Neural progenitor cell (in vitro differentiated cells): ENCODE results near the gene DDX31. TPM values are rescaled to one million over a fixed set of nuclear protein-coding genes. Genes with fewer than 3 reads are reported as not detected.

Experiments used
- DNase-seq: peaks from one replicate; pipeline ENCODE4 v3.0.0-alpha.2; 2016; ENCODE audit warnings: low spot score
- H2AFZ ChIP-seq: fragments of 200-600 bp; sonication (generic); replicated peaks from 2 replicates; pipeline ENCODE4 v1.6.1; 2016; ENCODE audit warnings: antibody characterized with exemption
- H3F3A ChIP-seq: fragments of 200-600 bp; sonication (generic); 2 replicates; pipeline ENCODE4 v1.6.1; 2016; ENCODE audit warnings: antibody characterized with exemption, low read depth
- H3K27ac ChIP-seq: fragments of 200-600 bp; sonication (generic); 2 replicates; pipeline ENCODE4 v1.5.1; 2016; ENCODE audit warnings: mild to moderate bottlenecking
- H3K27me3 ChIP-seq: fragments of 200-600 bp; sonication (generic); 2 replicates; pipeline ENCODE4 v1.6.1; 2016; ENCODE audit warnings: mild to moderate bottlenecking, moderate library complexity
- H3K36me3 ChIP-seq: fragments of 200-600 bp; sonication (generic); 2 replicates; pipeline ENCODE4 v1.5.1; 2016
- H3K4me1 ChIP-seq: fragments of 200-600 bp; sonication (generic); 2 replicates; pipeline ENCODE4 v1.6.1; 2016; ENCODE audit warnings: mixed run types
- H3K4me2 ChIP-seq: fragments of 200-600 bp; sonication (generic); 2 replicates; pipeline ENCODE4 v1.6.1; 2016
- H3K4me3 ChIP-seq: fragments of 200-600 bp; sonication (generic); 2 replicates; pipeline ENCODE4 v1.5.1; 2016
- H3K79me2 ChIP-seq: fragments of 200-600 bp; sonication (generic); 2 replicates; pipeline ENCODE4 v1.6.1; 2016; ENCODE audit warnings: low read depth
- H3K9ac ChIP-seq: fragments of 200-600 bp; sonication (generic); 2 replicates; pipeline ENCODE4 v1.6.1; 2016
- H3K9me3 ChIP-seq: fragments of 200-600 bp; sonication (generic); 2 replicates; pipeline ENCODE4 v1.5.1; 2016; ENCODE audit warnings: low read depth
- H4K20me1 ChIP-seq: fragments of 200-600 bp; sonication (generic); 2 replicates; pipeline ENCODE4 v1.6.1; 2016; ENCODE audit warnings: low read depth
- H3K27ac Mint-ChIP-seq: 3 replicates; pipeline ENCODE4 v1.8.0; 2021; ENCODE audit warnings: mixed read lengths
- H3K27me3 Mint-ChIP-seq: 2 replicates; pipeline ENCODE4 v1.8.0; 2022; ENCODE audit warnings: low read depth, mild to moderate bottlenecking, inconsistent platforms, moderate library complexity, mixed read lengths; ENCODE audit not compliant: insufficient read depth
- H3K36me3 Mint-ChIP-seq: 3 replicates; pipeline ENCODE4 v1.8.0; 2021; ENCODE audit warnings: mixed read lengths
- H3K4me1 Mint-ChIP-seq: 3 replicates; pipeline ENCODE4 v1.8.0; 2021; ENCODE audit warnings: mixed read lengths
- H3K4me3 Mint-ChIP-seq: 3 replicates; pipeline ENCODE4 v1.8.0; 2021; ENCODE audit warnings: mild to moderate bottlenecking, moderate library complexity, mixed read lengths
- H3K9me3 Mint-ChIP-seq: 3 replicates; pipeline ENCODE4 v1.8.0; 2020; ENCODE audit warnings: mixed read lengths
- EZH2 ChIP-seq: fragments of 200-600 bp; sonication (generic); IDR thresholded peaks from 2 replicates; pipeline ENCODE4 v1.6.1; 2017; ENCODE audit warnings: antibody characterized with exemption, mild to moderate bottlenecking, moderate library complexity
- EZH2phosphoT487 ChIP-seq: fragments of 200-600 bp; sonication (generic); IDR thresholded peaks from 2 replicates; pipeline ENCODE4 v1.6.1; 2017; ENCODE audit warnings: antibody characterized with exemption
- total RNA-seq: library from RNA; depleted of rRNA; stranded (reverse); fragments of >200 nt; gene quantifications from 2 replicates; pipeline ENCODE4 v1.2.3, GENCODE V29; 2015; ENCODE audit warnings: low replicate concordance
- TF ChIP-seq, protein P1 (sequence below): fragments of 200-600 bp; sonication (generic); IDR thresholded peaks from 2 replicates; pipeline ENCODE4 v1.5.1; 2017; ENCODE audit warnings: antibody characterized with exemption, mild to moderate bottlenecking

The DDX31 gene
- total RNA-seq, 1 donor from 2014 or later, result 25.7 TPM

GRCh38 chr9:132543251-132543650 lies 126.5 kb downstream of the DDX31 start:
- H2AFZ ChIP-seq, result no peak overlapping the region
- Mint-ChIP-seq H3K4me1 (peaks cover 53% of the 10 kb centered on the region), H3K27ac (peak overlapping the region; percentile 95), H3K27me3 (peaks cover 10% of the 10 kb centered on the region), H3K4me3 (no peak overlapping the region), H3K36me3 (peaks cover 2% of the 10 kb centered on the region), H3K9me3 (no peaks in the 10 kb centered on the region)
- no peaks in the 10 kb centered on the region for H4K20me1 ChIP-seq
- H3K9ac ChIP-seq, result no peak overlapping the region
- no peak overlapping the region for H3K4me3 ChIP-seq
- no peak overlapping the region for H3K4me2 ChIP-seq
- TF ChIP-seq, protein P1, sequence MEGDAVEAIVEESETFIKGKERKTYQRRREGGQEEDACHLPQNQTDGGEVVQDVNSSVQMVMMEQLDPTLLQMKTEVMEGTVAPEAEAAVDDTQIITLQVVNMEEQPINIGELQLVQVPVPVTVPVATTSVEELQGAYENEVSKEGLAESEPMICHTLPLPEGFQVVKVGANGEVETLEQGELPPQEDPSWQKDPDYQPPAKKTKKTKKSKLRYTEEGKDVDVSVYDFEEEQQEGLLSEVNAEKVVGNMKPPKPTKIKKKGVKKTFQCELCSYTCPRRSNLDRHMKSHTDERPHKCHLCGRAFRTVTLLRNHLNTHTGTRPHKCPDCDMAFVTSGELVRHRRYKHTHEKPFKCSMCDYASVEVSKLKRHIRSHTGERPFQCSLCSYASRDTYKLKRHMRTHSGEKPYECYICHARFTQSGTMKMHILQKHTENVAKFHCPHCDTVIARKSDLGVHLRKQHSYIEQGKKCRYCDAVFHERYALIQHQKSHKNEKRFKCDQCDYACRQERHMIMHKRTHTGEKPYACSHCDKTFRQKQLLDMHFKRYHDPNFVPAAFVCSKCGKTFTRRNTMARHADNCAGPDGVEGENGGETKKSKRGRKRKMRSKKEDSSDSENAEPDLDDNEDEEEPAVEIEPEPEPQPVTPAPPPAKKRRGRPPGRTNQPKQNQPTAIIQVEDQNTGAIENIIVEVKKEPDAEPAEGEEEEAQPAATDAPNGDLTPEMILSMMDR, result no peak
- TF ChIP-seq EZH2, result no peak
- TF ChIP-seq EZH2phosphoT487, result no peak
- peaks cover 43% of the 10 kb centered on the region for H3K4me1 ChIP-seq
- DNase-seq, result no peak
- H3K79me2 ChIP-seq, result no peaks in the 10 kb centered on the region
- H3F3A ChIP-seq, result peaks cover 21% of the 10 kb centered on the region
- no peaks in the 10 kb centered on the region for H3K9me3 ChIP-seq
- H3K27me3 ChIP-seq, result no peaks in the 10 kb centered on the region
- H3K36me3 ChIP-seq, result no peaks in the 10 kb centered on the region
- no peak overlapping the region for H3K27ac ChIP-seq

Other genes starting within 250 kb of the DDX31 start
- gene BARHL1, start 87.4 kb downstream of the DDX31 start, total RNA-seq, result 1.0 and 3.1 TPM in 2 replicates
- gene GTF3C4, start 481 bp upstream of the DDX31 start, total RNA-seq, result 26.4 and 31.4 TPM in 2 replicates
- 0.43 and 0.71 TPM in 2 replicates for gene AK8, start 208.3 kb upstream of the DDX31 start, total RNA-seq
- gene SPACA9, start 208.9 kb upstream of the DDX31 start, total RNA-seq, result 1.9 and 2.4 TPM in 2 replicates